DND-41 (cell line): Measurements from ENCODE around the gene PARP6.

Experiments
- EZH2 ChIP-seq: IDR thresholded peaks from 3 replicates; pipeline ENCODE4 v1.6.1; 2012; ENCODE audit warnings: borderline replicate concordance, low read depth, mild to moderate bottlenecking, moderate library complexity, low read length, inconsistent platforms; ENCODE audit not compliant: severe bottlenecking
- TF ChIP-seq, protein P1 (sequence below): IDR thresholded peaks from 2 replicates; pipeline ENCODE4 v1.5.1; 2012; ENCODE audit warnings: borderline replicate concordance, low read length, moderate library complexity, mild to moderate bottlenecking; ENCODE audit not compliant: poor library complexity, severe bottlenecking; ENCODE audit errors: extremely low read depth

DNA sequence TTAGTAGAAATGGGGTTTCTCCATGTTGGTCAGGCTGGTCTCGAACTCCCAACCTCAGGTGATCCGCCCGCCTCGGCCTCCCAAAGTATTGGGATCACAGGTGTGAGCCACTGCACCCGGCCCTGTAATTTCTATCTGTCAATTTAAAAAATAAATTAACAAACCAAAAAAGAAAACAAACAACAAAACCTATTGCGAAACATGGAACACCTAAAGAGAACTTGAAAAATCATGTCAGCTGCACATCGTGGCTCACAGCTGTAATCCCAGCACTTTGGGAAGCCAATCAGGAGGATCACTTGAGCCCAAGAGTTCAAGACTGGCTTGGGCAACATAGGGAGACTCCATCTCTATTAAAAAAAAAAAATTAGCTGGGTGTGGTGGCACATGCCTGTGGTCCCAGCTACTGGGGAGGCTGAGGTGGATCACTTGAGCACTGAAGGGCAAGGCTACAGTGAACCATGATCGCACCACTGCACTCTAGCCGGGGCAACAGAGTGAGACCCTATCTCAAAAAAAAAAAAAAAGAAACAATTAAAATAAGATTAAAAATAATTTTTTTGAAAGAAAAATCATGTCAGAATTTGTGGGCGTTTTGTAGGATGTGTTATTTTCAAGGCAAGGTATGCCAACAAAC is 19.6 kb downstream of the PARP6 start:
- TF ChIP-seq, protein P1, sequence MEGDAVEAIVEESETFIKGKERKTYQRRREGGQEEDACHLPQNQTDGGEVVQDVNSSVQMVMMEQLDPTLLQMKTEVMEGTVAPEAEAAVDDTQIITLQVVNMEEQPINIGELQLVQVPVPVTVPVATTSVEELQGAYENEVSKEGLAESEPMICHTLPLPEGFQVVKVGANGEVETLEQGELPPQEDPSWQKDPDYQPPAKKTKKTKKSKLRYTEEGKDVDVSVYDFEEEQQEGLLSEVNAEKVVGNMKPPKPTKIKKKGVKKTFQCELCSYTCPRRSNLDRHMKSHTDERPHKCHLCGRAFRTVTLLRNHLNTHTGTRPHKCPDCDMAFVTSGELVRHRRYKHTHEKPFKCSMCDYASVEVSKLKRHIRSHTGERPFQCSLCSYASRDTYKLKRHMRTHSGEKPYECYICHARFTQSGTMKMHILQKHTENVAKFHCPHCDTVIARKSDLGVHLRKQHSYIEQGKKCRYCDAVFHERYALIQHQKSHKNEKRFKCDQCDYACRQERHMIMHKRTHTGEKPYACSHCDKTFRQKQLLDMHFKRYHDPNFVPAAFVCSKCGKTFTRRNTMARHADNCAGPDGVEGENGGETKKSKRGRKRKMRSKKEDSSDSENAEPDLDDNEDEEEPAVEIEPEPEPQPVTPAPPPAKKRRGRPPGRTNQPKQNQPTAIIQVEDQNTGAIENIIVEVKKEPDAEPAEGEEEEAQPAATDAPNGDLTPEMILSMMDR, result no peak
- no peak for TF ChIP-seq EZH2
